Common myeloid progenitor, CD34-positive (primary cell): ENCODE measurements around the gene MCL1.

ENCODE experiments used
- CTCF ChIA-PET: fragments of 350-600 bp; sonication (Branson Sonifier 250); formaldehyde crosslinking; loops from one replicate; lab custom pipeline; 2021; ENCODE audit warnings: antibody characterized with exemption; lab: Charles Lee
- POLR2A ChIA-PET: fragments of 350-600 bp; sonication (Branson Sonifier 250); formaldehyde crosslinking; loops from one replicate; lab custom pipeline; 2021; ENCODE audit warnings: antibody characterized with exemption; lab: Charles Lee
- DNase-seq, 3 donors: peaks; one replicate each; pipeline versions ENCODE4 v3.0.0 to v3.0.0-alpha.2; 2013
- H3K27ac ChIP-seq, 2 experiments: 1 replicate in 1 of 2; 2 replicates in 1 of 2; pipeline ENCODE4 v1.7.0; 2013; ENCODE audit warnings: inconsistent platforms in 2 of 2, low read length in 2 of 2, mild to moderate bottlenecking in 2 of 2, low read depth in 1 of 2, moderate library complexity in 1 of 2; ENCODE audit not compliant: severe bottlenecking in 2 of 2, insufficient read depth in 1 of 2, poor library complexity in 1 of 2
- H3K27me3 ChIP-seq, 5 experiments: replicated peaks in 2 of 5; 1 replicate in 3 of 5; 2 replicates in 2 of 5; pipeline versions ENCODE4 v1.6.1 to v1.7.0; 2013; ENCODE audit warnings: low read length in 4 of 5, mild to moderate bottlenecking in 2 of 5, moderate library complexity in 2 of 5, inconsistent platforms in 1 of 5; ENCODE audit not compliant: insufficient read depth in 5 of 5, control insufficient read depth in 4 of 5
- H3K36me3 ChIP-seq, 4 experiments: 1 replicate in 2 of 4; 2 replicates in 2 of 4; pipeline versions ENCODE4 v1.6.1 to v1.7.0; 2013; ENCODE audit warnings: low read length in 3 of 4, control low read depth in 1 of 4, mild to moderate bottlenecking in 1 of 4; ENCODE audit not compliant: control insufficient read depth in 4 of 4, insufficient read depth in 4 of 4
- H3K4me1 ChIP-seq, 4 experiments: 1 replicate in 3 of 4; 2 replicates in 1 of 4; pipeline versions ENCODE4 v1.6.1 to v1.7.1; 2013; ENCODE audit warnings: low read length in 3 of 4, mild to moderate bottlenecking in 3 of 4, control low read depth in 1 of 4, inconsistent platforms in 1 of 4, moderate library complexity in 1 of 4; ENCODE audit not compliant: control insufficient read depth in 4 of 4, insufficient read depth in 4 of 4; ENCODE audit errors: control extremely low read depth in 1 of 4
- H3K4me3 ChIP-seq, 7 experiments: 1 replicate in 4 of 7; 2 replicates in 3 of 7; pipeline versions ENCODE4 v1.5.1 to v1.7.0; 2013; ENCODE audit warnings: mild to moderate bottlenecking in 7 of 7, low read length in 6 of 7, moderate library complexity in 6 of 7, inconsistent platforms in 2 of 7, low read depth in 2 of 7, control low read depth in 1 of 7; ENCODE audit not compliant: insufficient read depth in 4 of 7, control insufficient read depth in 1 of 7; ENCODE audit errors: extremely low read depth in 1 of 7
- H3K9me3 ChIP-seq, 5 experiments: 1 replicate in 4 of 5; 2 replicates in 1 of 5; pipeline versions ENCODE4 v1.6.1 to v1.7.1; 2013; ENCODE audit warnings: low read length in 4 of 5, mild to moderate bottlenecking in 2 of 5, inconsistent platforms in 1 of 5, low read depth in 1 of 5, moderate library complexity in 1 of 5; ENCODE audit not compliant: control insufficient read depth in 4 of 5, insufficient read depth in 2 of 5; ENCODE audit errors: control extremely low read depth in 1 of 5
- WGBS: methylation state at CpG from one replicate; pipeline ENCODE4 v1.1.5; 2013; ENCODE audit not compliant: insufficient coverage; 5-methylcytosine and 5-hydroxymethylcytosine counted together

Gene MCL1

DNA sequence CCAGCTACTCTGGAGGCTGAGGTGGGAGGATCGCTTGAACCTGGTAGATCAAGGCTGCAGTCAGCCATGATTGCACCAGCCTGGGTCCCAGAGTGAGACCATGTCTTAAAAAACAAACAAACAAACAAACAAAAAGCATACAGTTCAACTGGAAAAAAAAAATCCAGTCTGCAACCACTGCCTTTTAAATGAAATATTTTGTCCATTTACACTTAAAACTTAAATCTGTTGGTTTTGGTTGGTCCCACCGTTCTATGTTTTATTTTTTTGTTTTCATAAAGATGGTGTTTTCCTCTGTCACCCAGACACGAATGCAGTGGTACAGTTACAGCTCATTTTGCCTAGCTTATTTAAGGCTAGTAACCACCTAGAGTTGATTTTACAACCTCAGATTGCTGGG lies 54.1 kb downstream of the MCL1 start:
- Histone ChIP-seq H3K36me3 (no peaks in the 10 kb centered on the region), H3K4me3 (no peak overlapping the region), H3K4me1 (no peaks in the 10 kb centered on the region), H3K27ac (no peak overlapping the region), H3K27me3 (no peaks in the 10 kb centered on the region), H3K9me3 (no peaks in the 10 kb centered on the region)
- ChIA-PET POLR2A (interaction anchor here (0.6 kb wide), 1 partner anchor 57 kb away, joined by 3 read pairs; no protein-coding TSS in a partner anchor), CTCF (interaction anchor here (1.3 kb wide), 1 partner anchor 11 kb away, joined by 4 read pairs; no protein-coding TSS in a partner anchor)
- DNase-seq = no peak
- WGBS = 100% methylated on average over 2 of the region's 3 CpGs
